IPS-11a (cell line): ENCODE results near the gene STKLD1.
"Not testable (repeated sequence)": the region's sequence is repeated elsewhere in the genome, so short reads cannot be mapped to it uniquely, and the experiment has no call there.

ENCODE experiments used
- H3K4me3 ChIP-seq: one replicate; pipeline ENCODE4 v1.5.1; 2013; ENCODE audit warnings: low read depth, low read length, control low read depth

STKLD1 gene

GRCh38 chr9:133360400-133361393 lies 15.5 kb upstream of the STKLD1 start:
- no peak overlapping the region for H3K4me3 ChIP-seq

- H3K4me3 ChIP-seq, result no peak overlapping the region
Measured at GRCh38 chr9:133361507-133362092, 14.6 kb upstream of the STKLD1 start.

- no peak overlapping the region for H3K4me3 ChIP-seq
Measured at GRCh38 chr9:133362359-133363044, 13.7 kb upstream of the STKLD1 start.

- H3K4me3 ChIP-seq, result no peak overlapping the region
Measured at GRCh38 chr9:133366435-133366834, 9.7 kb upstream of the STKLD1 start.

DNA sequence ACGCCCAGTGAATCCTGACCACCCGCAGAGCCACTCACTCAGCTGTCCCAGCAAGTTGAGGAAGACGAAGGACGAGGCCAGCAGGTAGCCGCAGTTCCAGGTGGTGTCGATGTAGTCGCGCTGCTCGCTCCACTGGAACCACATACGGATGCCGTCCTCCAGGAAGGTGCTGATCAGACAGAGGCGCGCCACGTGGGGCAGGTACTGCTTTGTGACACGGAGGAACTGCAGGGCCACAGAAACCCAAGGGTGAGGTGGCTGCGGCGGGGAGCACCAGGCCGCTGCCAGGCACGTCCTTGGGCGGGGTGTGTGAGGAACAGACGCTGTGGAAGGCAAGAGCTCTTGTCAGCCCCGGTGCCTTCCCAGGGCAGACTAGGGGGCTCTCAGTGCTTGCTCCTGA lies 8.9 kb upstream of the STKLD1 start:
- H3K4me3 ChIP-seq, result no peak overlapping the region

- H3K4me3 ChIP-seq, result no peak overlapping the region
Measured at GRCh38 chr9:133367778-133368177, 8.4 kb upstream of the STKLD1 start.

GRCh38 chr9:133368249-133368881 lies 7.8 kb upstream of the STKLD1 start:
- H3K4me3 ChIP-seq, result no peak overlapping the region

GRCh38 chr9:133369422-133369821 lies 6.7 kb upstream of the STKLD1 start:
- H3K4me3 ChIP-seq, result no peak overlapping the region

- no peak overlapping the region for H3K4me3 ChIP-seq
Measured at GRCh38 chr9:133369933-133370332, 6.2 kb upstream of the STKLD1 start.

DNA sequence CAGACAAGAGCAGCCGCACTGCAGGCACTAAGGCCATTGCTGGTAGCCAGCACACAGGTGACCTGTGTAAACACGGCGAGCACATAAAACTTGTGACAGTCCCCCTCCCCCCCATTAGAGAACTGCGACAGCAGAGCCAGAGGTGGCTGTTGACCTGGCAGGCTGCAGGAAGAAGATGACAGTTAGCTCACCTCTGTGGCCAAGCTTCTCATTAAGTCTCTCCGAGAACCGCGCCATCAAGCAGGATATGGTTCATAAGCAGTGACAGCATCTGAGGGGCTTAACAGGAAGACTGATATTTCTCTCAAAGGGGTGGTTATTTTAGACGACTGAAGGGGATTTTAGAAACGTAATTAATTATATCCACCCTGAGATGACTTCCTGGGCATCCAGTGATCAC lies 5.5 kb upstream of the STKLD1 start:
- no peak overlapping the region for H3K4me3 ChIP-seq

- H3K4me3 ChIP-seq, result no peak overlapping the region
Measured at GRCh38 chr9:133371261-133371711, 4.9 kb upstream of the STKLD1 start.

DNA sequence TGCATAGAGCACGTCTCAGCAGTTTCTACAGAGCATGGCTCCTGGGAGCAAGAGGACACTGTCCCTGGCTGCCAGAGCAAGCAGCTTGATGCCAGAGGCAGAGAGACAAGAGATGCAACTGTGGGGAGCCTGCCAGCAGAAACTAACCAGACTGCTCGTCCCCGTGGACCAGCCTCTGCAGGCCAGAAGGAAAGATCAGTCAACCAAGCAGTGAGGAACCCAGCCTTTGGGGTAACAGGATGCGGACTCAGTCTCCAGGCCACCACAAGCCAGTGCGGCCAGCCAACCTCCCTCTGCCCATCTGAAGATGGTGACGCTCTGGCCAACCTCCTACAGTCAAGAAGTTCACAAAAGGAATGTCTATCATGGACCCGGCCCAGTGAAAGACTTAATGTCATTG lies 4.0 kb upstream of the STKLD1 start:
- no peak overlapping the region for H3K4me3 ChIP-seq

DNA sequence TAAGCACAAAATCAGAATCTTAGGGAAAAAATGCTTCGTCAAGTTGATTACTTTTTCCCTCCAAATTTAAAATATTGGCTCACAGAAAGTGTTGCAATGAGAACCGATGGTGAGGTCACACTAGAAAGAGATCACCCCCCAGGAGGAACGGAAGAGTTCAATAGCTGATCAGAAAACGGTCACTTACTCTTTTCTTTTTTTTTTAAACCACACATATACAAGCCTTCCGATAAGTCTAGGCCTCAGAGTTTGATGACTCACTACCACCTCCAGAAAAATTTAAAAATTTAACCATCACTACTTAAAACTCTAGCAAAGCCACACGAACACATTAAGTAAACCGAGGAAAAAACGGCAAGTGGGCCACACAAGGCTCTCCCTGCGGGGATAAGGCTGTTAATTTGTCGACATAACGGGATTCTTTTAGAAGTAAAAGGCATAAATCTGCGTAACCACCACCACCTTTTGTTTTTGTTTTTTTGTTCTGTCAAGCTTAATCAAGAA lies 1.5 kb upstream of the STKLD1 start:
- H3K4me3 ChIP-seq, result peak overlapping the region; percentile 82

DNA sequence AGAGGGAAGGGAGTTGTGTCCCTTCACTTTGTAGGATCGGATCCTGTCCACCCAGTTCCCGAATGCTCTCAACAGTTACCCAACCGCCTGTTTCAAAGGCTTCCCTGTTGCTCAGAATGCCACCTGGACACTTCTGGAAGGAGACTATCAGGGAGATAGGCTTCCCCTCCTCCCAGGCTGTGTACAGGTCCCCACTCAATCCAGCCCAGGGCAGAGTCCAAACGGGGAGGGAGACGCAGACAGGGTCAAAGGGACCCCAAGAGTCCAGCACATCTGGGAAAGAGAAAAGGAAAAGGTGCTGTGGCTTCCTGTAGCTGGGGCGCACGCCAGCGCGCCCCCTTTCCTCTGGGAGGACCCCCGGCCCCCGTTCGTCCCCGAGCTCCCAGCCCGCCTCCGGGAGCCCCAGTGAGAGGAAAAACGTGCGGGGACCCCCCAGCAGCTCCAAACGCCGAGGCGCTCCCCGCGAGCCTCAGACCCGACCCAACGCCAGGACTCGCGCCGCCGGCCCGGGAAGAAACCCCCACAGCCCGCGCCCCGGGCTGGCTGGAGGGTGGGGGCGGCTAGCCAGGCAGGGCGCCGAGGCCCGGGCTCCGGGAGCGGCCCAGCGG lies 946 bp upstream of the STKLD1 start:
- H3K4me3 ChIP-seq, result peak overlapping the region; percentile 82

DNA sequence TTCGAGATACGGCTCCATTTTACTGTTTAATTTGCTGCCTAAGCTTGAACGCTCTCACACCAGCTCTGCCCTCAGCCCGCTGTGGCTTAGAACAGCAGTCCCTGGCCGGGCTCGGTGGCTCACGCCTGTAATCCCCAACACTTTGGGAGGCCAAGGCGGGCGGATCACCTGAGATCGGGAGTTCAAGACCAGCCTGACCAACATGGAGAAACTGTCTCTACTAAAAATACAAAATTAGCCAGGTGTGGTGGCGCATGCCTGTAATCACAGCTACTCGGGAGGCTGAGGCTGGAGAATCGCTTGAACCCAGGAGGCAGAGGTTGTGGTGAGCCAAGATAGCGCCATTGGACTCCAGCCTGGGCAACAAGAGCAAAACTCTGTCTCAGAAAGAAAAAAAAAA lies 1.1 kb downstream of the STKLD1 start:
- not testable (repeated sequence) for H3K4me3 ChIP-seq

DNA sequence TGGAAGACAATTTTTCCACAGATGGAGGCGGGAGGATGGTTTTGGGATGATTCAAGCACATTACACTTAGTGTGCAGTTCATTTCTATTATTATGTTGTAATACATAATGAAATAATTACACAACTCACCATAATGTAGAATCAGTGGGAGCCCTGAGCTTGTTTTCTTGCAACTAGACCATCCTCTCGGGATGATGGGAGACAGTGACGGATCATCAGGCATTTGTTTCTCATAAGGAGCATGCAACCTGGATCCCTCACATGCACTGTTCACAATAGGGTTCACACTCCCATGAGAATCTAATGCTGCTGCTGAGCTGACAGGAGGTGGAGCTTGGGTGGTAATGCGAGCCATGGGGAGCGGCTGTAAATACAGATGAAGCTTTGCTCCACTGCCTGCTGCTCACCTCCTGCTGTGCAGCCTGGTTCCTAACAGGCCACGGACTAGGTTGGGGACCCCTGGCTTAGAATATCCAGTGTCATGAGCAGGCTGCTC lies 1.6 kb downstream of the STKLD1 start:
- no peak overlapping the region for H3K4me3 ChIP-seq

GRCh38 chr9:133378408-133378962 lies 2.3 kb downstream of the STKLD1 start:
- no peak overlapping the region for H3K4me3 ChIP-seq

DNA sequence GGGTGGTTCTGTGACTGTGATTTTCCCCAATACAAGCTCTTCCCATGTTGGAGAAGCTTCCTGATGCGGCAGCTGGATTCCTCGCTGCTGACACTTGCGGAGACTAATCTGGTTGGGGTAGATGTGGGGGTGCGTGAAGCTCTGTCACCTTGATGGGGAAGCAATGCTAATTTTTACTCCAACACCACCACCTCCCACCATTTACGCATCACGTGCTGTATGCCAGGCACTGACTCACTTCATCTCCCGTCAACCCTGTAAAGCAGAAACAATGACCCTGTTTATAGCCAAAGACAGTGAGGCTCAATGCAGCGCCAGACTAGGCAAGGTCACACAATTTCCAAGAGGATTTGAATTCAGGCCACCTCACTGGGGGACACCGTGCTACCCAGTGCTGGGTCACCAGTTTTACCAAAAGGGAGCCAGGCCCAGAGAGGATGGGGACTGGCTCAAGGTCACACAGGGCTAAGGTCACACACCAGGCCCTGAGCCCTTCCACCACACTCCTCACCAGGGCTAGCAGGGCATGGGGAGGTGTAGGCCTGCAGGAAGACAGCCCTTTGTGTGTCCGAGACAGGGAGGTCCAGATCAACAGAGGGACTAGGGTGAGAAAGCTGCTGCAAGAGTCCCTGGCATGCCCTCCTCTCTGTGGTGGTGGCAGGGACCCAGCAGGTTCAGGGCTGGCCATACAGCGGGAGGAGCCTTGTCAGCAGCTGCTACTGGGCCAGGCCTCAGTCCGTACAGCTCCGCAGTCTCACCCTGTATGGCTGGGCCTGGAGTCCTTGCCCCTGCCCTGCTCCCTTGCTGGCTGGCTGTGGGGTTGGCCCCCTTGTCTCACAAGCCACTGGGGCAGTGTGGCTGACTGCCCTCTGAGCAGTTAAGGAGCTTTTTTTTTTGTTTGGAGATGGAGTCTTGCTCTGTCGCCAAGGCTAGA lies 3.3 kb downstream of the STKLD1 start:
- H3K4me3 ChIP-seq, result no peak overlapping the region

DNA sequence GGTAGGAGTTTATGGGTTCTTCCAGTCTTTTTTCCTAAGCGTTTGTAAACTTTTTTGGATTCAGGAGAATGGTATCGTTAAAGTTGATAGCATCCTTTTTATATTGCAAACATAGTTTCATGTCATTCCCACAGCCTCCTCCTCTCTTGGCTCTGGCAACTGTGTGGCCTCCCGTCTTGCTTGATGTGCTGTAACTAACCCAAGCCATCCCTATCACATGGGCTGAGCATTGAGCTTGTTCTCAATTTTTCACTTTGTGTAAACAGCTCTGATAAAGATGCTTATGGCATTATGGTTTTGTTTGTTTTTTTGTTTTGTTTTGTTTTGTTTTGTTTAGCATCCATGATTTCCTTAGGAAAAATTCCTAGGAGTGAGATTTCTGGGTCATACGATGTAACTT lies 4.6 kb downstream of the STKLD1 start:
- no peak overlapping the region for H3K4me3 ChIP-seq
